Mucosa of stomach (tissue), 1 donor: ENCODE data around the gene KRT3.

Experiments
- H3K27me3 ChIP-seq: one replicate; pipeline ENCODE4 v1.7.0; 2013; ENCODE audit warnings: mild to moderate bottlenecking, low read length; ENCODE audit not compliant: control insufficient read depth, insufficient read depth
- H3K36me3 ChIP-seq: one replicate; pipeline ENCODE4 v1.7.0; 2013; ENCODE audit warnings: low read length; ENCODE audit not compliant: control insufficient read depth, insufficient read depth
- H3K4me1 ChIP-seq: one replicate; pipeline ENCODE4 v1.7.0; 2013; ENCODE audit warnings: mild to moderate bottlenecking, low read length; ENCODE audit not compliant: control insufficient read depth, insufficient read depth
- H3K4me3 ChIP-seq: one replicate; pipeline ENCODE4 v1.7.0; 2013; ENCODE audit warnings: low read length
- H3K9ac ChIP-seq: one replicate; pipeline ENCODE4 v1.7.0; 2013; ENCODE audit warnings: mild to moderate bottlenecking, low read length, moderate library complexity
- H3K9me3 ChIP-seq: one replicate; pipeline ENCODE4 v1.7.0; 2013; ENCODE audit warnings: mild to moderate bottlenecking, low read length, moderate library complexity; ENCODE audit not compliant: control insufficient read depth
- donor health status: Pancreatic carcinoma.

The KRT3 gene

DNA sequence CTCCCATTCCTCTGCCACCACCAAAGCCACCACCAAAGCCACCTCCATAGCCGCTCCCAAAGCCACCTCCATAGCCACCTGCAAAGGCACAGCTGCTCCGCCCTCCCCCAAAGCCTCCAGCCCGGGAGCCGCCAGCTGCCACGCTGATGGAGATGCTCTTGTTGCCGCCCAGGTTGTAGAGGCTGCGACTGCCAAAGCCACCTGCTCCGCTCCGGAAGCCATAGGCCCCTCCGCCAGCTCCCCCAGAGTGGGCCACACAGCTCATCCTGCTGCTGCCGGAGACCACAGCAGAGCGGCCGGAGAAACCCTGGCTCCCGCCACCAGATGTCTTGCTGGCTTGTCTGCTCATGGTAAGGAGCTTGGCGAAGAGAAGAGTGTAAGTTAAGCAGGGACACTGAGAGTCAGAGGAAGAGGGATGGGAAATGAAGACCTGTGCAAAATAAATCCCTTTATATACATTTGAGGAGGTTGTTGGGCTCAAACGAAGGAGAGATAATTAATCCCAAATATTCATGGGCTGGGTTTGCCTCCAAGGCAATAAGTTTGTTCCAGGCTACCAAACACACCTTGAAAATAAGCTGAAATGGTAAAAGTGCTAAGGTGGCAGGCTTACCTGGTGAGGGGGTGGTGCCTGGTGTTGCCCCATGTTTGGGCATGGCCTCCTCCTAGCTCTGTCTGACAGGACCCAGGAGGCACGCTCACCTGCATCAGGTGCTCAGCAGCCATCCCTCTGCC lies at the start of gene KRT3:
Gene KRT3, minus strand, starts transcription at position 424 of the 735 bp plus-strand sequence. Its CDS starts 75 bp downstream, at position 349.
- H3K9me3 ChIP-seq = no peaks in the 10 kb centered on the region
- no peak within 1 kb of the TSS for H3K9ac ChIP-seq
- peaks cover 18% of the 10 kb centered on the region for H3K4me1 ChIP-seq
- H3K36me3 ChIP-seq = no peaks in the 10 kb centered on the region
- H3K4me3 ChIP-seq = no peak within 1 kb of the TSS
- H3K27me3 ChIP-seq = peaks cover 14% of the 10 kb centered on the region

DNA sequence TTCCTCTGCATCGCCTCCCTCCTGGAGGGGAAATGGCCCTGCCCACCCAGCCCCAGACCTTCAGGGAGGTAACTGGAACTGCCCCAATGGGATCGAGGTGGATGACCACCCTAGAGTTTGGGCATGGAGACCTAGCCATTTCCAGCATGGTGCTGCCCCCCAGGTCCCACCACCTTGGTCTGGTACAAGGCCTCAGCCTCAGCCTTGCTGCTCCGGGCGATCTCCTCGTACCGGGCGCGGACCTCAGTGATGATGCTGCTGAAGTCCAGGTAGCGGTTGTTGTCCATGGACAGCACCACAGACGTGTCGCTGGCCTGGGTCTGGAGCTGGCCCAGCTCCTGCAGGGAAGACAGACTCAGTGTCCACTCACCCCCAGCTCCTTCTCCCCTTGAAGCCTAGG lies 48.5 kb upstream of the KRT3 start:
- no peak overlapping the region for H3K9ac ChIP-seq
- H3K9me3 ChIP-seq = no peaks in the 10 kb centered on the region
- H3K4me3 ChIP-seq = no peak overlapping the region
- no peaks in the 10 kb centered on the region for H3K36me3 ChIP-seq
- peaks cover 10% of the 10 kb centered on the region for H3K27me3 ChIP-seq
- H3K4me1 ChIP-seq = no peaks in the 10 kb centered on the region

DNA sequence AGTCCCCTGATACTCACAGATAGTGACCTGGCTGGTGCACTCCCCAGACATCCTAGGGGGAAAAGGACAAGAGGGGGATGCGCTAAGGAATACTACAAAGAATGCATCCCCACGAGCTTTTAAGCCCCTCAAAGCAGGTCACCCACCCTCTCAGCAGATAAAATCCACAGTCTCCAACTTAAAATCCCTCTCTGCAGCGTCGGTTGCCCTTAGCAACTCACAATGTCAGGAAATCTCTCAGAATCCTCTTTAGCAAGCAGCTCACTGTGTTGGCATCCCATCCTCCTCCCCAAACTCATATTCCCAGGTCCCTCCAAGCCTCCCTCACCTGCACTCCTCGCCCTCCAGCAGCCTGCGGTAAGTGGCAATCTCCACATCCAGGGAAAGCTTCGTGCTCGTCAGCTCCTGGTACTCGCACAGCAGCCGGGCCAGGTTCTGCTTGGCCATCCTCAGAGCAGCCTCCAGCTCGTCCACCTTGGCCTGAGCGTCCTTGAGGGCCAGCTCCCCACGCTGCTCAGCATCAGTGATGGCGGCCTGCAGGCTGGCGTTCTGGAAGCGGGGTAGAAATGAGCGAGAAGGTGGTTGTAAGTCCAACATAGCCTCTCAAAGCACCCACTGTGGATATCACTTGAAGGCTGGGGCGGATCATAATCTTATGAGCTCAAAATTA lies 43.7 kb upstream of the KRT3 start:
- Histone ChIP-seq H3K4me3 (no peak overlapping the region), H3K36me3 (no peaks in the 10 kb centered on the region), H3K9ac (no peak overlapping the region), H3K4me1 (no peaks in the 10 kb centered on the region), H3K27me3 (peaks cover 18% of the 10 kb centered on the region), H3K9me3 (no peaks in the 10 kb centered on the region)

DNA sequence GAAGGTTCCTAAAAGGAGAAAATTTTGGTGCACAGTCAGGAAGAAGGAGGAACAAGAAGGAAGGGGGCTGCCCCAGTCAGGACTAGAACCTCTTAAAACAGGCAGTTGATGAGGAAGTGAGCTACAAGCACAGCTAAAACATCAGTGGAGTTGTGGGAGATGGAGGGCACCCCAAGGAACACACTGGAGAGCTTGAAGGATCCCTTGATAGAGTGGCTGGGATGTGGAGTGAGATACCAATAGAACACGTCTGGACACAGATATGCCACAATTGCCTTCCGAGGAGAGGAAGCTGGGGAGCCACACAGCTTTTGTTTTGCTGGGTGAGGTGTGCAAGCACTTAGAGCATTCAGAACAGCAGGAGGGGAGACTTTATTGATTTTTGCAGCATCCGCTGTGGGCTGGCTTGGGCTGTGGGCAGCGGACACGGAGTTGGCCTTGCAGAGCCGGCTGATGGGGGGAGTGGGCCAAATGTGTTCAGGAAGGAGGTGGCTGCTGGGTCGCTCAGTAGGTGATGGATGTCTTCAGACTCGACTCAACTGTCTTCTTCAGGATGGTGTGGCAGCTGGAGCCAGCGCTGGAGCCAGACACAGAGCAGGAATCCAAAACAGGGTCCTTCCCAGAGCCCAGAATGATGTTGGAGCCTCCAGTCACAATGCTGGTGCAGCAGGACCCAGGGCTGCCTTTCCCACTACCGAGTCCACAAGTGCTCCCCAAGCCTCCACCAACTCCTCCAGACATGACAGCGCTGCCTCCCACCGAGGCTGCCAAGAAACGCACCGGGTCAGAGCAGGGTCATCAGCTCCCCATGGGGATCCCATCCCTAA lies 42.9 kb upstream of the KRT3 start:
- Histone ChIP-seq H3K9me3 (no peaks in the 10 kb centered on the region), H3K4me1 (no peaks in the 10 kb centered on the region), H3K9ac (no peak overlapping the region), H3K4me3 (no peak overlapping the region), H3K36me3 (no peaks in the 10 kb centered on the region), H3K27me3 (peaks cover 18% of the 10 kb centered on the region)

DNA sequence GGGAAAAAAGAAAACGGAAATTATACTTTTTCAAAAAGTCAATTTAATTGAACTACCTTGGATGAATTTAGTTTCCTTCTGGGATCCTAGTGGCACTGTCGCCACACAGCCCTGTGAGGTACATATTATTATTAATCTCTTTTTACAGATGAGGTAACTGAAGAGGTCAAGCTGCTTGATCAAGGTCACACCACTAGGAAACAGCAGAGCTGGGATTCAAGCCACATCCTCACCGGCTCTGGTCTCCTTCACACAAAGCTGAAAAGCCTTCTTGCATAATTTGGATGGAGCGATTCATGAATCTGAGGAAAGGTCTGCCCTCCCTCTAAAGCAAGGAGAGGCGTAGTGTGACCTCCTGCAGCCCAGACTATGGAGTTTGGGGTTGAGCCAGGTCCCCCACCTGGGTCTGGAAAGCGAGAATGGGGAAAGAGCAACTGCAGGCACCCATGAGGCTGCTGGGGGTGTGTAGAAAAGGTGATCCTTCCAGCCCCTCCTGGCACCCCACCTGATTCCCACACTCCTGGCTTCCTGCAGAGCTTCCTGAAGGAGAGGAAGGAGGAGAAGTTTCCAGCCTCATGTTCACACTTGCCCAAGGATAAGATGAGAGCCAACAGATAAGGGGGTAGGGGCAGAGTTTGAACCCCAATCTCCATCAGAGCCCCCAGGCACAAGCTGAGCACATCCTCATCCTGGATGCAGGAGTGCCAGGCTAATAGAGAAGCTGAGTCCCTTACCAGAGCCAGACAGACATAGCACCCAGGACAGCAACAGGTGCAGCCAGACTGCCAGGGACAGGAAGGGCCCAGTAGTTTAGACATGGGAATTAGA lies 42.1 kb upstream of the KRT3 start:
- Histone ChIP-seq H3K4me1 (peaks cover 4% of the 10 kb centered on the region), H3K9me3 (no peaks in the 10 kb centered on the region), H3K9ac (no peak overlapping the region), H3K36me3 (no peaks in the 10 kb centered on the region), H3K27me3 (peaks cover 18% of the 10 kb centered on the region), H3K4me3 (no peak overlapping the region)

DNA sequence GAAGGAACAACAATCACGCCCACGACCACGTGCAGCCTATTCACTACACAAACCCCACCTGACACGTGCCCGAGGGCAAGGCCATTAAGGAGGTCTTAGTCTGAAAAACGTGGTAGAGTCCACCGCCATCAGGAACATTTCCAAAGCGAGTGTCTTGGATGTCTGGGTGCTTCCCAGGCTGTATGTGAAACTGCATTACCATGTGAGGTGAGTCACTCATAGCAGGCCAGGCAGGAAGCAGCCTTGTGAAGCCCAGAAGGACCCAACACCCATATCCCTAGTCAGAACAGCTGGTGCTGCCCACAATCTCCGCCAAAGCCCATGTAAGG lies 41.5 kb upstream of the KRT3 start:
- no peaks in the 10 kb centered on the region for H3K9me3 ChIP-seq
- peaks cover 9% of the 10 kb centered on the region for H3K4me1 ChIP-seq
- no peak overlapping the region for H3K9ac ChIP-seq
- peaks cover 18% of the 10 kb centered on the region for H3K27me3 ChIP-seq
- H3K4me3 ChIP-seq = no peak overlapping the region
- no peaks in the 10 kb centered on the region for H3K36me3 ChIP-seq

DNA sequence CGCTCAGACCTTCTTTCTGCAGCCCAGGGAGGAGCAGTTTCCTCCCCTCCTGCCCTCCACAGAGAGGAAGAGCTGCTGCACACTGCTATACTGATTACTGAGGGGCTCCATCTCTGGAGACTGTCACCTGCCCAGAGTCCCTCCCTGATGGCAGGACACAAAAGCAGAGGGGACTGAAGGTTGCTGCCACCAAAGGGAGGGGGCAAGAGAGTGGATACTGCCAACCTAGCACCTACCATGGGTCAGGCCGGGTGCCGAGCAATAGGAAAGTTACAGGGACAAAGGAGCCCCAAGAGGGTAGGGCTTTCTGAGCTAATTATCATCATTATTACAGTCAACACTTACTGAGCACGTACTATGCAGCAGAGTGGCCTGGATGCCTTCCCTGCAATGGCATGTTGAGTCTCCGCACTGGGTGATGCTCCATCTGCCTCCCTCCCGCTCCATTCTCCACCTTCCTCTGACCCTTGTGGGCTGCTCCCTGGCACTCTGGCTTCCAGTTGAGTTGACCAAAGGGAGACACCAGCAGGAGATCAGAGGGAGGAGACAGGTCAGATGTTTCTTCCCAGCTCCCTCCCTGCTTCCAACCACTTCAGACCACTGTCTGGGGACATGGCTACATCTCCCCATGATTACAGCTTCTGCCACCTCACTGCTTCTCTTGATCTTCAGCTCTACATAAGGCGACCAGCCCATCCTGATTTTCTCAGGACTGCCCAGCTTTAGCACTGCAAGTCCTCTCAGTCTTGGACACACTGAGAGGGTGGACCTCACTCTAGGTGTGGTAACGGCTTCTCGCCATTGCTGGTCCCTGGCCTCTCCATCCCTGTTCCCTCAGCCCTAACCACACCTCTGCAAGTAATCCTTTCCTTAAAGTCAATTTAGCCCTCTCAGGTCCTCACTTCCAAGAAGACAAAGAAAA lies 40.8 kb upstream of the KRT3 start:
- peaks cover 9% of the 10 kb centered on the region for H3K4me1 ChIP-seq
- no peak overlapping the region for H3K4me3 ChIP-seq
- H3K9me3 ChIP-seq = no peaks in the 10 kb centered on the region
- H3K36me3 ChIP-seq = no peaks in the 10 kb centered on the region
- peaks cover 18% of the 10 kb centered on the region for H3K27me3 ChIP-seq
- H3K9ac ChIP-seq = no peak overlapping the region

DNA sequence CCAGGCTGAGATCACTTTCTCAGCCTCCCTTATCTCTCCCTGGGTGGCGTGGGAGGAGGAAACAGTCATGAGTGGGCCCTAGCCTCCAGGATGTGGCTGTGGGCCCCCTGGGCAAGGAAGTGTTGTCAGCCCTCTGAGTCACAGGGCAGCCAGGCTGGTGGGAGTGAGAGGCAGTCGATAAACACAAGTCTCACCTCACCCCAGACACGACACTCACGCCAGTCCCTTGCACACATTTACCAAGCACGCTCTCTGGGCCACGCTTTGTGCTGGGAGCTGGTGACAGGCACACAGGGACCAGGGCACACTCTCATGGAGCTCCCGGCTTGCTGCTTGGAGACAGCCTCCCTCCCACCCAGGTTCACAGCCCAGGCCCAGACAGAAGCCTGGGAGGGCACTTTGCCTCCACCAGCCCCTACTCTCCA lies 40.1 kb upstream of the KRT3 start:
- Histone ChIP-seq H3K4me3 (no peak overlapping the region), H3K9me3 (no peaks in the 10 kb centered on the region), H3K4me1 (peaks cover 9% of the 10 kb centered on the region), H3K27me3 (peaks cover 18% of the 10 kb centered on the region), H3K36me3 (no peaks in the 10 kb centered on the region), H3K9ac (no peak overlapping the region)

DNA sequence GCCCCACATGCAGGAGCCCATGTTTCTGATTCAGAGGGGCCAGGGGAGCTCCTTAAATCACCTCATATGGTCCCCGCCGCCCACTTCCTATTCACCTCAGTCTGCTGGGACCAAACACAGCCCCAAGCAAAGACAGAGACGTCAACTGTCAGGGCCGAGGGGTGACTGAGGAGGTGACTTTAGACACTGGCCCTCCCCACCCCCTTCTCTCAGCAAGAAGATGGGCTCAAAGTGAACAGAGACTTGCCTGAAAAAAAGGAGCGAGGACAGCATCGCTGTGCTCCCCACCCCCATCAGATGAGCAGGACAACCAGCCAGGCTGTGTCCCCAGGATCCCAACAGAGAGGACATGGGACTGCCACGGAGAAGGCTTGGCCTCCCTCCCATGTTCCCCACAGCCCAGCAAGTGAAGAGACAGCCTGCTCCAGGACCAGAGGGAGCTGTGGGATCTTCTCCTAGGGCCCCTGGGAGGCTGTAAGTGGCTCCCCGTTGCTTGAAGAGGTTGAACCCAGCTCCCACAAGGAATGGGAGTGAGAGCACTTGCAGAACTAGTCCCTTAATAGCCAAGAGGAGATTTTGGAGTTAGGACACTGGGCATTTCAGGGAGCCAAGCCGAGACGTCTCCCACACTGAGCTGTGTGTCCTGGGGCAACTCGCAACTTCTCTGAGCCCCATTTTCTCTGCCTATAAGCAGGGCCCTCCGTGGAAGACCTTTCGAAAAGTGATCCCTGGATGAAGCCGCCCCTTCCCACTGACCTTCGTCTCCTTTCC lies 39.5 kb upstream of the KRT3 start:
- H3K36me3 ChIP-seq = no peaks in the 10 kb centered on the region
- no peak overlapping the region for H3K9ac ChIP-seq
- H3K4me1 ChIP-seq = peaks cover 9% of the 10 kb centered on the region
- H3K4me3 ChIP-seq = no peak overlapping the region
- peaks cover 18% of the 10 kb centered on the region for H3K27me3 ChIP-seq
- H3K9me3 ChIP-seq = no peaks in the 10 kb centered on the region

DNA sequence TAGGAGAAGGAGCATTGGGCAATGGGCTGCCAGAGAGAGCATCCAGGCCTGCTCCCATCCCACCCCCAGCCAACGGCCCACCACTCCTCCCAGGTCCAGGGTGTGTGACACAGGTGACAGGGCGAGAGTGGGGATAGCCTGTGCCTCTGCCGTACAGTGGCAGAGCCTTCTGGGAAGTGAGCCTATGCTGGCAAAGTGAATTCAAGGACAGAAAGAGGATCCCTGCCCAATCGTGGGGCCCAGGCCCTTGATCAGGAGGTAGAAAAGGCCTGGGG lies 38.7 kb upstream of the KRT3 start:
- peaks cover 9% of the 10 kb centered on the region for H3K4me1 ChIP-seq
- H3K9ac ChIP-seq = no peak overlapping the region
- no peak overlapping the region for H3K4me3 ChIP-seq
- H3K36me3 ChIP-seq = no peaks in the 10 kb centered on the region
- H3K9me3 ChIP-seq = no peaks in the 10 kb centered on the region
- H3K27me3 ChIP-seq = peaks cover 14% of the 10 kb centered on the region
